ENCODE results near the gene UQCC2.

- TF ChIP-seq CTCF (IDR thresholded peaks at IDR 0.05) = no peak
- TF ChIP-seq POLR2A (IDR thresholded peaks at IDR 0.05) = no peak
Measured at GRCh38 chr6:33758815-33759216, 47.3 kb upstream of the UQCC2 start.
